Prostate gland (tissue), 2 donors: ENCODE data around the gene MIPOL1.

Experiments used
- CTCF ChIP-seq, 4 experiments: fragments of 200-600 bp in 2 of 4; fragments of 450-650 bp in 2 of 4; sonication (generic) in 2 of 4; IDR thresholded peaks; 1 replicate in 3 of 4; 2 replicates in 1 of 4; pipeline ENCODE4 v1.5.1; 2016 to 2019; ENCODE audit warnings: antibody characterized with exemption in 4 of 4, mild to moderate bottlenecking in 2 of 4, moderate library complexity in 2 of 4
- POLR2A ChIP-seq: fragments of 450-650 bp; IDR thresholded peaks from one replicate; pipeline ENCODE4 v1.6.1; 2016; ENCODE audit warnings: antibody characterized with exemption, mild to moderate bottlenecking

- TF ChIP-seq CTCF (IDR thresholded peaks at IDR 0.05) (no peak), POLR2A (no peak)
These were observed 399.2 kb downstream of the MIPOL1 start for GRCh38 chr14:37596790-37597472.
